OCI-LY3 (cell line): ENCODE measurements around the gene DDX49.

Experiments used
- H2AFZ ChIP-seq: fragments of 200-600, 300-600 bp; shearing (Covaris generic); 2 replicates; pipeline ENCODE4 v1.6.0; 2014; ENCODE audit warnings: antibody characterized with exemption, low read depth, low read length
- H3K27ac ChIP-seq: fragments of 200-600, 300-600 bp; sonication (generic); 2 replicates; pipeline ENCODE4 v1.5.1; 2014; ENCODE audit warnings: mild to moderate bottlenecking, low read length, moderate library complexity, mixed read lengths
- H3K27me3 ChIP-seq: fragments of 200-600, 300-600 bp; sonication (generic); 2 replicates; pipeline ENCODE4 v1.6.1; 2014; ENCODE audit warnings: low read depth, low read length, mixed read lengths
- H3K36me3 ChIP-seq: fragments of 200-600, 300-600 bp; sonication (generic); replicated peaks from 2 replicates; pipeline ENCODE3; 2014; ENCODE audit warnings: low read depth, low read length, mixed read lengths
- H3K4me1 ChIP-seq: fragments of 300-600, 200-600 bp; sonication (generic); 2 replicates; pipeline ENCODE4 v1.6.1; 2014; ENCODE audit warnings: low read length, mixed read lengths
- H3K4me2 ChIP-seq: fragments of 200-600, 300-600 bp; sonication (generic); 2 replicates; pipeline ENCODE4 v1.6.1; 2014; ENCODE audit warnings: low read length, mixed read lengths
- H3K4me3 ChIP-seq: fragments of 300-600, 200-600 bp; sonication (generic); 2 replicates; pipeline ENCODE4 v1.5.1; 2014; ENCODE audit warnings: antibody characterized with exemption, mild to moderate bottlenecking, low read length, moderate library complexity
- H3K79me2 ChIP-seq: fragments of 300-600, 200-600 bp; shearing (Covaris generic); 2 replicates; pipeline ENCODE4 v1.6.1; 2014; ENCODE audit warnings: mild to moderate bottlenecking, low read length, mixed read lengths
- H3K9ac ChIP-seq: fragments of 300-600, 200-600 bp; shearing (Covaris generic); 2 replicates; pipeline ENCODE4 v1.6.0; 2014; ENCODE audit warnings: mild to moderate bottlenecking, low read length, moderate library complexity
- H3K9me3 ChIP-seq: fragments of 200-600, 300-600 bp; shearing (Covaris generic); 2 replicates; pipeline ENCODE4 v1.6.1; 2014; ENCODE audit warnings: low read length, mixed read lengths; ENCODE audit not compliant: insufficient read depth
- H4K20me1 ChIP-seq: fragments of 200-600, 300-600 bp; sonication (generic); 2 replicates; pipeline ENCODE4 v1.6.1; 2016; ENCODE audit warnings: low read length, mixed read lengths; ENCODE audit not compliant: insufficient read depth
- EZH2phosphoT487 ChIP-seq: fragments of 200-600 bp; shearing (Covaris generic); IDR thresholded peaks from 2 replicates; pipeline ENCODE4 v1.6.1; 2018; ENCODE audit warnings: antibody characterized with exemption, mixed run types, low read depth
- TF ChIP-seq, protein P1 (sequence below): fragments of 200-600, 300-600 bp; sonication (generic); IDR thresholded peaks from 2 replicates; pipeline ENCODE4 v1.5.1; 2014; ENCODE audit warnings: antibody characterized with exemption, low read length, low read depth

Gene DDX49

GRCh38 chr19:18924684-18925213 is 5.2 kb downstream of the DDX49 start:
- Histone ChIP-seq H3K4me3 (no peak overlapping the region), H3K9ac (no peak overlapping the region), H3K27me3 (no peaks in the 10 kb centered on the region), H3K4me2 (no peak overlapping the region), H3K79me2 (peaks cover 21% of the 10 kb centered on the region), H2AFZ (no peak overlapping the region), H3K36me3 (peaks cover 40% of the 10 kb centered on the region), H3K9me3 (no peaks in the 10 kb centered on the region), H4K20me1 (no peaks in the 10 kb centered on the region), H3K27ac (no peak overlapping the region), H3K4me1 (peaks cover 6% of the 10 kb centered on the region)
- TF ChIP-seq, protein P1, sequence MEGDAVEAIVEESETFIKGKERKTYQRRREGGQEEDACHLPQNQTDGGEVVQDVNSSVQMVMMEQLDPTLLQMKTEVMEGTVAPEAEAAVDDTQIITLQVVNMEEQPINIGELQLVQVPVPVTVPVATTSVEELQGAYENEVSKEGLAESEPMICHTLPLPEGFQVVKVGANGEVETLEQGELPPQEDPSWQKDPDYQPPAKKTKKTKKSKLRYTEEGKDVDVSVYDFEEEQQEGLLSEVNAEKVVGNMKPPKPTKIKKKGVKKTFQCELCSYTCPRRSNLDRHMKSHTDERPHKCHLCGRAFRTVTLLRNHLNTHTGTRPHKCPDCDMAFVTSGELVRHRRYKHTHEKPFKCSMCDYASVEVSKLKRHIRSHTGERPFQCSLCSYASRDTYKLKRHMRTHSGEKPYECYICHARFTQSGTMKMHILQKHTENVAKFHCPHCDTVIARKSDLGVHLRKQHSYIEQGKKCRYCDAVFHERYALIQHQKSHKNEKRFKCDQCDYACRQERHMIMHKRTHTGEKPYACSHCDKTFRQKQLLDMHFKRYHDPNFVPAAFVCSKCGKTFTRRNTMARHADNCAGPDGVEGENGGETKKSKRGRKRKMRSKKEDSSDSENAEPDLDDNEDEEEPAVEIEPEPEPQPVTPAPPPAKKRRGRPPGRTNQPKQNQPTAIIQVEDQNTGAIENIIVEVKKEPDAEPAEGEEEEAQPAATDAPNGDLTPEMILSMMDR: no peak
- TF ChIP-seq EZH2phosphoT487: no peak

- no peaks in the 10 kb centered on the region for H3K4me1 ChIP-seq
- TF ChIP-seq, protein P1: no peak
- TF ChIP-seq EZH2phosphoT487: no peak
- no peak overlapping the region for H3K9ac ChIP-seq
- no peaks in the 10 kb centered on the region for H3K27me3 ChIP-seq
- no peak overlapping the region for H3K27ac ChIP-seq
- H3K36me3 ChIP-seq: peaks cover 26% of the 10 kb centered on the region
- H3K79me2 ChIP-seq: no peaks in the 10 kb centered on the region
- H3K9me3 ChIP-seq: no peaks in the 10 kb centered on the region
- no peak overlapping the region for H3K4me3 ChIP-seq
- H4K20me1 ChIP-seq: no peaks in the 10 kb centered on the region
- no peak overlapping the region for H2AFZ ChIP-seq
- no peak overlapping the region for H3K4me2 ChIP-seq
Measured at GRCh38 chr19:18928018-18928805, 8.7 kb downstream of the DDX49 start.

- no peaks in the 10 kb centered on the region for H4K20me1 ChIP-seq
- no peaks in the 10 kb centered on the region for H3K79me2 ChIP-seq
- H3K4me3 ChIP-seq: no peak overlapping the region
- H3K36me3 ChIP-seq: peaks cover 23% of the 10 kb centered on the region
- no peaks in the 10 kb centered on the region for H3K27me3 ChIP-seq
- TF ChIP-seq, protein P1: no peak
- no peak for TF ChIP-seq EZH2phosphoT487
- no peak overlapping the region for H3K27ac ChIP-seq
- no peaks in the 10 kb centered on the region for H3K4me1 ChIP-seq
- no peak overlapping the region for H3K9ac ChIP-seq
- H2AFZ ChIP-seq: no peak overlapping the region
- no peak overlapping the region for H3K4me2 ChIP-seq
- no peaks in the 10 kb centered on the region for H3K9me3 ChIP-seq
Measured at GRCh38 chr19:18929311-18929710, 9.8 kb downstream of the DDX49 start.

DNA sequence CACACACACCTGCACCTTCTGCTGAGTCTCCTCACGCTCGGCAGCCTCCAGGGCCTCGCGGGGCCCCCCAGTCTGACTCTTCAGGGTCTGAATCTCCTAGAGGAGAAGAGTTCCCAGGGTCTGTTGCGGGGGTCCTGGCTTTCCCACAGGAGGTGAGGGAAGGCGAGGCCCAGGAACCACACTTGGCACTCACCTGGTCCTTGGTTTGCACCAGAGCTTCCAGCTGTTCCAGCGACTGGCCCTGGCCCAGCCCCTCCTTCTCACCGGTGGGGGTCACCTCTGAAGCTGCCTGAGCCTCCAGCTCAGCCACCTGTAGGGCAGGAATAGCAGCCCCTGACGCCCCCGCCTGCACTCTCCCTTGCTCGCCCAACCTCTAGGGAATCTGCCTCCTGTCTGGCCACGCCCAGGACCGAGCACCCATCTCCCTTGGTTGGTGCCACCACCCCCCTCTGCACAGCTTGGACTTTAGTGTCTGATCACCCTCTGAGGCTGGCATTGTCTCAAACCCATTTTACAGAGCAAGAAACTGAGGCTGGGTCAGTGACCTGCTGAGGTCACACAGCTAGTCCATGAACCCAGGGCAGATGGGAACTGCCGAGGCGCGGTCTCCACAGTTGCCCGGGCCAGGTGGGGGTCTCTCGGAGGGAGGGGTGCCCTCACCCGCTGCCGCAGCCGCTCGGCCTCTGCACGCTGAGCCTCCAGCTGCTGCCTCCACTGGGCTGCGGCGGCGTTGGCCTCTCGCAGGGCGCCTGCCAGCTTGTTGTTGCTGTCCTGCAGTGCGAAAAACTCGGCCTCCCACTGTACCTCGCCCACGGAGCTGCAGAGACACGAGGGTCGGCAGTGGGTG is 12.0 kb downstream of the DDX49 start:
- no peaks in the 10 kb centered on the region for H3K4me1 ChIP-seq
- H3K9ac ChIP-seq: no peak overlapping the region
- no peak overlapping the region for H2AFZ ChIP-seq
- H3K79me2 ChIP-seq: no peaks in the 10 kb centered on the region
- no peaks in the 10 kb centered on the region for H3K9me3 ChIP-seq
- no peak overlapping the region for H3K27ac ChIP-seq
- TF ChIP-seq, protein P1: no peak
- TF ChIP-seq EZH2phosphoT487: no peak
- no peaks in the 10 kb centered on the region for H4K20me1 ChIP-seq
- H3K27me3 ChIP-seq: no peaks in the 10 kb centered on the region
- H3K4me2 ChIP-seq: no peak overlapping the region
- peaks cover 5% of the 10 kb centered on the region for H3K36me3 ChIP-seq
- no peak overlapping the region for H3K4me3 ChIP-seq
